HG02763 (cell line): Measurements from ENCODE around the gene TRMT6.

ENCODE experiments used
- ATAC-seq: cut with Tn5 transposase; IDR thresholded peaks from one replicate; pipeline ENCODE4 v1.9.1; 2021; ENCODE audit warnings: mild to moderate bottlenecking, moderate library complexity; ENCODE audit not compliant: unreplicated experiment

TRMT6 gene

DNA sequence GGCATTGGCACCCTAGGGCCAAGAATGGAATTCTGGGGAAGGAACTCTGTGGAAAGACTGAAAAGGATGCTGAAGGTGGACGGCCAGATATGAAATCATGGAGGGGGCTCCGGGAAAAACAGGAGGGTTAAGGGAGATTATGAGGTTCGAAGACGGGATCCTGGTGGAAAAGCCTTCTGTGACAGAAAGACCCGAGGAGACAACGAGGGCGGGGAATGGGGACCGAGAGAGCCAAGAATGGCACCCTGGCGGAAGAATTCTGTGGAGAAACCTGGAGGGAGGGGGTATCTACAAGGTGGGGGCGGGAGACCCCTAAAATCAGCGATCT lies 426 bp downstream of the TRMT6 start:
- ATAC-seq = no peak

- ATAC-seq = no peak
These were observed 3.1 kb downstream of the TRMT6 start for GRCh38 chr20:5947276-5947675.

- no peak for ATAC-seq
These were observed 4.4 kb downstream of the TRMT6 start for GRCh38 chr20:5945963-5946362.

DNA sequence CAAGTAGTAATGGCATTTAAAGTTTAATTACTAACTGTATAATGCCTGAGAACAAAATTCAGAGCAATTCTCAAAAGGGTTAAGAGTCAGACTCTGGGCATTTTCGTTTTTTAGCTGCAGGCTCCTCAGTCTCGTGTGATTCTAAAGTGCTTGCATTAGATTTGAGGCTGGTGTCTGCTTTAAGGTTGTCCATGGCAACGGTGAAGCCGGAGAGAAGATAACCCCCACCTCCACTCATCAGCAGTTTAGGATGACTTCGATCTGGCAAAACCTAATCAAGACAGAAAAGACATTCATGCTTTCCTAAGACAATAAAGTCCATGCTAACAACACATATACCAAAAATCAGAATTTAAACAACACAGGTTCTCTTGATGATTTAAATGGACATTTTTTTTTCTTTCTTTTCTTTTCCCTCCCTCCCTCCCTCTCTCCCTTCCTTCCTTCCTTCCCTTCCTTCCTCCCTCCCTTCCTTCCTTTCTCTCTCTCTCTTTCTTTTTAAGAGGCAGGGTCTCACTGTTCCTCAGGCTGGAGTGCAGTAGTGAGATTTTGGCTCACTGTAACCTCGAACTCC lies 11.8 kb downstream of the TRMT6 start:
- no peak for ATAC-seq

- ATAC-seq = no peak
These were observed 14.1 kb downstream of the TRMT6 start for GRCh38 chr20:5936238-5936637.

DNA sequence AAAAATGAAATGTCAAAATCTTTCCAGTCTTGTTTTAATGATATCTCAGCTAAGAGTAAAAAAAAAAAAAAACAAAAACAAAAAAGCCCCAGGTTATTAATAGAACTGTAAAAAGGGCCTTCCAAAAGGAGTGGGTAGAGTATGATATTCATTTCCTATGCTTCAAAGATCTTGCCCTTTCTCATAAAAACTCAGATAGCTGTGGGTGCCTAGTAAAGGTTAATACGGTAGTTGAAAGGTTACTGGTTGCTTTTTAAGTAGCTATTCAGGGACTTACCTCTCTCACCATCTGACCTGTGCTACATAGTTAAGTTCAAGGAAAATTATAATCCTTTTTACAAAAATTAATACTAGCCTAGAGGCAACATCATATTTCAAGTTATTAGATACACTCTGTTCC lies 14.9 kb downstream of the TRMT6 start:
- no peak for ATAC-seq

DNA sequence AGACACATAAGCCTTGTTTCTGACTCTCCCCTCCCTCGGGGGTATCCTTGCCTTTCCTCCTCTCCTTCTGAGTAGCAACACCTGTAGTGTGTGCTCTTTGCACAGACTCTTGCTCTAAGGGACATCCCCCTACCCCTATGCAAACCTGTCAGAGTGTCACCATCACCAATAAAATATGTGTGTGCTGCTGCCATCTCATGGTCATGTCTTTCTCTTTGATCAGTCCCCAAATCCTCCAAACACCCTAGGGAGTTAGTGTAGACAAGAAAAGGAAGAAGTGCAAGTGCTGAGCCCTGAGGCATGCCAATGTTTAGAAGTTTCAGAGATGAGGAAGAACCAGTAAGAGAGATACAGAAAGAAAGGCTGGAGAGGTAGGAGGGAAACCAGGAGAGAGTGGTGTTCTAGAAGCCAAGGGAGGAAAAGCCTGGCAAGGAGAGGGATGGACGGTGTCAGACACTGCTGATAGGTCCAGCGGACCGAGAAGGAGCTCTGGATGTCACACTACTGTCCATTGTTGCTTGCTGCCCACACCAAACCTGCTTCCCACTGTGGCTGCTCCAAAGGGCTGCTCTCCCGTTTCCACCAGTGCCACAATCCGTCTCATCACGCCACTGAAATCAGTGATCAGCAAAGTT lies 16.4 kb downstream of the TRMT6 start:
- ATAC-seq = no peak

DNA sequence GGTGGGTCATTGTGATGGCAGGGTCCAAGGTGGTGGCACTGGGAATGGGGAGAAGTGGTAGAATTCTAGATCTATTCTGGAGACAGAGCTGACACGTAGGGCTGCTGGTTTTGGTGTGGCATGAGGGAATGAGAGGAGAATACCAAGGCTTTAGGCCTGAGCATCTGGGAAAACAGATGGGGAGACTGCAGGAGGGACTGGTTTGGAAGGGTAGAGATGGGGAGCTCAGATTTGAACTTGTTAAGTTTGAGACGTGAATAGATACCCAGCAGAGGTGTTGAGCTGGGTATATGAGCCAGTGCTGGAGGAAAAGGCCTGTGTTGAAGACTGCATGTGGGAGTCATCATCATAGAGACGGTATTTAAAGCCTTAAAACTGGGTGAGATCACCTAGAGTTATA lies 17.5 kb downstream of the TRMT6 start:
- ATAC-seq = no peak

GRCh38 chr20:5931411-5931810 lies 18.9 kb downstream of the TRMT6 start:
- no peak for ATAC-seq

GRCh38 chr20:5928836-5929715 lies 21.3 kb downstream of the TRMT6 start:
- no peak for ATAC-seq

- ATAC-seq = no peak
These were observed 22.4 kb downstream of the TRMT6 start for GRCh38 chr20:5927749-5928462.

DNA sequence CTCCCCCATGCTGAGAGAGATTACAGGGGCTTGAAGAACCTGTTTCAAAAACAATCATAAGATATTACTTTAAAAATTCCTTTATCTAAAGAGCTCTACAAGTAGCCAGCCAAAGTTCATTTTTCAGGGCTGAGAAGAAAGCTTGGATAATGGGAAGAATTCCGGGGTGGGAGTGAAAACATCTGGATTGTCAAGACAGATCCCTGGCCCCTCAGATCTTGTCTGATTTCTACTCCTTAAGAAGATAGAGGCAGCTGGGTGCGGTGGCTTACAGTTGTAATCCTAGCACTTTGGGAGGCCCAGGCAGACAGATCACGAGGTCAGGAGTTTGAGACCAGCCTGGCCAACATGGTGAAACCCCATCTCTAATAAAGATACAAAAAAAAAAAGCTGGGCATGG lies 24.8 kb downstream of the TRMT6 start:
- ATAC-seq = no peak

DNA sequence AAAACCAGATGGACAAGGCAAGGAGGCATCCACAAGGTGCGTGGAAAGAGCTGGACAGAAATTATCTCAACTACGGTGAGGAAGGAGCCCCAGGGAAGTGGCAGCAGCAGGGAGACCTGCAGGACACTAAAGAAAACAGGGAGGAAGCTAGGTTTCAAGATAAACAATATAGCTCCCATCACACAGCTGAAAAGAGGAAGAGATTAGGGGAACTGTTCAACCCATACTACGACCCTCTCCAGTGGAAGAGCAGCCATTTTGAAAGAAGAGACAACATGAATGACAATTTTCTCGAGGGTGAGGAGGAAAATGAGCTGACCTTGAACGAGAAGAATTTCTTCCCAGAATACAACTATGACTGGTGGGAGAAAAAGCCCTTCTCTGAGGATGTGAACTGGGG lies 26.8 kb downstream of the TRMT6 start:
- ATAC-seq = no peak

- ATAC-seq = no peak
These were observed 29.8 kb downstream of the TRMT6 start for GRCh38 chr20:5920581-5920980.

DNA sequence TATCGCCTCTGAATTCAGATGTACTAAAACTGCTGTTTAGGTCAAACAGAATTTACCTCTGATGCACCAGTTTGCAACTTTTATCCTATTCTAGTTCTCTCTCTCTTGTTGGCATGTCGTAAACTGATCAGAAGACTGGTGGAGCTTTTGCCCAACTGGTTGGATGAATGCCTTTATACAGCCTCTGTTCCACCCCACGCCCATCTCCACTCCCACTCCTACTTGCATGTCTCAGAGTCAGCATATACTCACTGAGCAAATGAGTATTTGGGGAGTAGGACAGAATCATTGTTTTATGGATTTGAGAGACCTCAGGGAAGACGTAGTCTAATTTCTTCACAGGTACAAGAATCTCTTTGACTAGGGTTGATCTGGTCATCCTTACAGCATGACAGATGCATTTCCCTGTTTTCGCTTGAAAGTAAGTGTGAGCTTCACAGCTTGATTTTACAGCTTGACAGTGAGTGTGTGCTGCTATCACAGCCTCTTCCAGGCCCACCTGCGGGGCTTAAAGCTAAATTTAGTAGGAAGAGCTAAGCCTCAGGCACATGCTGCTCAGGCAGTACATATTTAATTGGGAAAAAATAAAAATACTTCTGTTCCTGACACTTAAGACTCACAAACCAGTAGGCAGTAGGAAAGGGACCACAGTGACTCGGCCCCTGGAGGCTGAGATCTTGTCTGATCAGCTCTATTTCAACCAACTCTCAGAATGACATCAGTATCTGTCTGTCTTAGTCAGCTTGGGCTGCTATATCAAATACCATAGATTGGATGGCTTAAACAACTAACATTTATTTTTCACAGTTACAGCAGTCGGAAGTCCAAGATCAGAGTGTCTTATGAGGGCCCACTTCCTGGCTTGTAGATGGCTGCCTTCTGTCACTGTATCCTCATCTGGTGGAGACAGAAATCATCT lies 30.4 kb downstream of the TRMT6 start:
- ATAC-seq = no peak

GRCh38 chr20:5918856-5919625 lies 31.3 kb downstream of the TRMT6 start:
- ATAC-seq = no peak

DNA sequence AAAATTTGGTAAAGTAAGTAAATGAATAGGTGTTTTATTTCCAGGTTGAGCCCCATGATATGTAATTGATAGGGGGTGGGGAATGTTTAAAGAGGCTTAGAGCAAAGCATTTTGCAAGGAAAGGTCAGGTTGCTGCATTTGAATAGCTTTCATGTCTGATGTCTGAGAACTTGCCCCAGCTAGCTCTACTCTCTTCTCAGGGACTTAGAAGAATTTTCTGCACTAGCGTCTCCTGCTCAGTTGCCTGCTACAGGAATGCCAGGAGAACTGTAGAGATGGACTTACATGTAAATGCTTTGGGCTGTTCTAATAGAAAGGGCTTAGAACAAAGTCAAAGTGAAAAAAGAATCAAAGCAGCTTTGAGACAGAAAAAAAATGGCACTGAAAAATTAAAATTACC lies 35.5 kb downstream of the TRMT6 start:
- no peak for ATAC-seq

- no peak for ATAC-seq
These were observed 37.2 kb downstream of the TRMT6 start for GRCh38 chr20:5913166-5913565.

DNA sequence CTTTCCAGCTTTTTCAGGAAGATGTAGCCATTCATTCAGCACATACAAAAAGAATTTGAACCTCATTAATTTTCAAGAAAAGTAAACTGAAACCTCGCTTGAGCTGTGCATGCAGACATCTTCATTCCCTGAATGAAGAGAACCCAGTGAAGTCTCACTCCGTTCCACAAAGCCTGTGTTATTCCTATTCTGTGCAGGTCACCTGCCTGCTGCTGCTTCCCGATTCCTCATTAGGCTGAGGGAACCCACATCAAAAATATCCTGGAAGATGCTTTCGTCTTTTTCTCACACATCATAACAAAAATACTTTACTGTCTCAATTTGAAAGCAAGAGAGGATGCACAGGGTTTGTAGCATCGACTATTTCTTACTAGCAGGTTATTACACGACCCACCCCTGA lies 40.1 kb downstream of the TRMT6 start:
- no peak for ATAC-seq

- ATAC-seq = no peak
These were observed 41.4 kb downstream of the TRMT6 start for GRCh38 chr20:5908981-5909380.
